Measurements from ENCODE around the gene RBM39. TPM values are rescaled to one million over a fixed set of nuclear protein-coding genes. Genes with fewer than 3 reads are reported as not detected.

The RBM39 gene
- total RNA-seq, 1 donor from 2014 or later, result 299 TPM

- Histone ChIP-seq H3K4me3 (no peak overlapping the region), H3K4me1 (peaks cover 79% of the 10 kb centered on the region), H3K27me3 (ENCODE audit: low read depth) (no peaks in the 10 kb centered on the region), H3K36me3 (peaks cover 100% of the 10 kb centered on the region), H3K27ac (no peak overlapping the region), H3K9me3 (no peaks in the 10 kb centered on the region)
- ATAC-seq (no peak), DNase-seq (no peak)
- intact Hi-C loops (cut with DNase I), result no loop called here
- TF ChIP-seq CTCF (IDR thresholded peaks at IDR 0.05), result no peak
These were observed 10.0 kb downstream of the RBM39 start for GRCh38 chr20:35731862-35732643.

DNA sequence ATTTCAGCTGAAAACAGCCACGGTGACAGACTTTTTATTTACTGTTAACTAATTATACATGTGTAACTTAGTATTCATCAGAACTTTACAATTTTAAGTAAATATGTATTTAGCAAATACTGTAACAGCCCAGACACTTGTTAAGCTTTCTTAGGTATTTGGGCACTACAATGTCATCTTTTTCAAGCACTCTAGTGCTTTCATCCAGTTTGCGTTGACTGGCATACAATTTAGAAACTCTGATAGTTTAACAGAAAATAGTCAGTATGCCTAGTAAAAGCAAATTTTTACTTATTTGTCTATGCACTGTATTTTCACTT is 10.6 kb downstream of the RBM39 start:
- DNase-seq (no peak), ATAC-seq (no peak)
- no peak overlapping the region for H3K27ac ChIP-seq
- H3K4me3 ChIP-seq, result no peak overlapping the region
- H3K4me1 ChIP-seq, result peaks cover 76% of the 10 kb centered on the region
- intact Hi-C loops (cut with DNase I), result no loop called here
- no peaks in the 10 kb centered on the region for H3K9me3 ChIP-seq
- no peak for TF ChIP-seq CTCF (IDR thresholded peaks at IDR 0.05)
- peaks cover 100% of the 10 kb centered on the region for H3K36me3 ChIP-seq
- H3K27me3 ChIP-seq (ENCODE audit: low read depth), result no peaks in the 10 kb centered on the region

- Histone ChIP-seq H3K4me1 (peaks cover 70% of the 10 kb centered on the region), H3K27me3 (ENCODE audit: low read depth) (no peaks in the 10 kb centered on the region), H3K36me3 (peaks cover 100% of the 10 kb centered on the region), H3K27ac (no peak overlapping the region), H3K4me3 (no peak overlapping the region), H3K9me3 (no peaks in the 10 kb centered on the region)
- no peak for DNase-seq
- no peak for ATAC-seq
- intact Hi-C loops (cut with DNase I), result no loop called here
- no peak for TF ChIP-seq CTCF (IDR thresholded peaks at IDR 0.05)
These were observed 11.2 kb downstream of the RBM39 start for GRCh38 chr20:35730583-35731468.

DNA sequence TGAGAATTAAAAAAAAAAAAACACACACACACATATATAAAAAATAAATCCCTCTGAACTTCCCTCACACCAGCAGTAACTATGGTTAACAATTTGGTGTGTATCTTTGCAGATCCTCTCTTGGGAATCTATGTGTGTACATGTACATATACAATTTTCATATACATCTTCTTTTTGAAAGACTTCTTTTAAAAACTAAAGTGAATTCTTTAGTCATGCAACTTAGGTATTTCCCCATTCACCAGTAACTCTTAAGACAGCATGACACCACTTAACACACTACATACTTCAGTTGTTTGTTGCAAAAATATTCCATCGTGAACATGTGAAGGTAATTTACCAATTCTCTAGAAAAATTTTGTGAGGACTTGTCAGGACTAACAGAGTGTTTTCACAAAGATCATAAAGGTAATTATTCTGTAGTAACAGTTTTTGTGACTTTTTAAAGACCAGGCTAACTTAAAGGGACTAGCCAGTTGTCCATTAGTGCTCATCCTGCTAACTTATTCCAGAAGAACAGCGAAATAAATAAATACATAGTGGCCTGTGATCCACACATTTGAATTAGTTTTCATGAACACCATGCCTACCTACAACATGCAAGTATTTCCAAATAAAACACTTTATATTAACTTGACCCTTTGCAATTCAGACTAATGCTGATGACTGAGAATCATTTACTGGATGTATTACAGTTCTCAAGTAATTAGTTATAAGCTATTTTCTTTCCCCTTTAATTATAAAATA is 12.1 kb downstream of the RBM39 start:
- TF ChIP-seq CTCF (IDR thresholded peaks at IDR 0.05), result no peak
- DNase-seq (no peak), ATAC-seq (no peak)
- no peak overlapping the region for H3K27ac ChIP-seq
- H3K36me3 ChIP-seq, result peaks cover 100% of the 10 kb centered on the region
- H3K9me3 ChIP-seq, result no peaks in the 10 kb centered on the region
- peaks cover 62% of the 10 kb centered on the region for H3K4me1 ChIP-seq
- intact Hi-C loops (cut with DNase I), result no loop called here
- H3K27me3 ChIP-seq (ENCODE audit: low read depth), result no peaks in the 10 kb centered on the region
- H3K4me3 ChIP-seq, result no peak overlapping the region

GRCh38 chr20:35729283-35729807 is 12.7 kb downstream of the RBM39 start:
- Histone ChIP-seq H3K4me3 (no peak overlapping the region), H3K36me3 (peaks cover 100% of the 10 kb centered on the region), H3K27me3 (ENCODE audit: low read depth) (no peaks in the 10 kb centered on the region), H3K27ac (no peak overlapping the region), H3K4me1 (peaks cover 56% of the 10 kb centered on the region), H3K9me3 (no peaks in the 10 kb centered on the region)
- intact Hi-C loops (cut with DNase I), result no loop called here
- ATAC-seq (no peak), DNase-seq (no peak)
- no peak for TF ChIP-seq CTCF (IDR thresholded peaks at IDR 0.05)

All from lower lobe of right lung (tissue), 2 donors.